Astrocyte (in vitro differentiated cells and primary cell): ENCODE measurements around the gene HTR3E. TPM values are rescaled to one million over a fixed set of nuclear protein-coding genes. Genes with fewer than 3 reads are reported as not detected.

Experiments used
- DNase-seq: peaks from one replicate; pipeline ENCODE4 v3.0.0-alpha.2; 2010; ENCODE audit warnings: low read depth
- FAIRE-seq: peaks from 2 replicates; lab custom pipeline; 2011; peaks lifted over from hg19 to GRCh38; lab: Jason Lieb, UNC
- H2AFZ ChIP-seq: 2 replicates; pipeline ENCODE4 v1.6.0; 2012; ENCODE audit warnings: low read depth, low read length, inconsistent platforms
- H3K27ac ChIP-seq: 2 replicates; pipeline ENCODE4 v1.5.1; 2011; ENCODE audit warnings: low read depth, low read length, inconsistent platforms
- H3K27me3 ChIP-seq: 2 replicates; pipeline ENCODE4 v1.6.0; 2011; ENCODE audit warnings: low read length, inconsistent platforms; ENCODE audit not compliant: insufficient read depth
- H3K36me3 ChIP-seq: 2 replicates; pipeline ENCODE4 v1.5.1; 2011; ENCODE audit warnings: low read length, inconsistent platforms; ENCODE audit not compliant: insufficient read depth
- H3K4me1 ChIP-seq: 2 replicates; pipeline ENCODE4 v1.5.1; 2011; ENCODE audit warnings: low read length, inconsistent platforms; ENCODE audit not compliant: insufficient read depth
- H3K4me2 ChIP-seq: 2 replicates; pipeline ENCODE4 v1.6.0; 2012; ENCODE audit warnings: low read length, inconsistent platforms
- H3K4me3 ChIP-seq: 2 replicates; pipeline ENCODE4 v1.5.1; 2011; ENCODE audit warnings: low read depth, mild to moderate bottlenecking, low read length, inconsistent platforms; ENCODE audit not compliant: insufficient read depth
- H3K79me2 ChIP-seq: 2 replicates; pipeline ENCODE4 v1.6.0; 2012; ENCODE audit warnings: mild to moderate bottlenecking, low read length, inconsistent platforms; ENCODE audit not compliant: insufficient read depth
- H3K9ac ChIP-seq: 2 replicates; pipeline ENCODE4 v1.6.0; 2012; ENCODE audit warnings: mild to moderate bottlenecking, low read length, inconsistent platforms
- H3K9me3 ChIP-seq: 2 replicates; pipeline ENCODE4 v1.5.1; 2012; ENCODE audit warnings: low read depth, mild to moderate bottlenecking, low read length, inconsistent platforms; ENCODE audit not compliant: insufficient read depth
- H4K20me1 ChIP-seq: 2 replicates; pipeline ENCODE4 v1.6.0; 2012; ENCODE audit warnings: low read length, inconsistent platforms; ENCODE audit not compliant: insufficient read depth
- H3K27ac Mint-ChIP-seq: one replicate; pipeline ENCODE4 v1.8.0; 2021; ENCODE audit warnings: mild to moderate bottlenecking, mixed read lengths; ENCODE audit not compliant: unreplicated experiment
- H3K27me3 Mint-ChIP-seq: one replicate; pipeline ENCODE4 v1.8.0; 2021; ENCODE audit warnings: low read depth, mixed read lengths; ENCODE audit not compliant: unreplicated experiment
- H3K36me3 Mint-ChIP-seq: one replicate; pipeline ENCODE4 v1.8.0; 2021; ENCODE audit warnings: low read depth, mixed read lengths; ENCODE audit not compliant: unreplicated experiment
- H3K4me1 Mint-ChIP-seq: one replicate; pipeline ENCODE4 v1.8.0; 2021; ENCODE audit warnings: low read depth, mixed read lengths; ENCODE audit not compliant: unreplicated experiment
- H3K4me3 Mint-ChIP-seq: one replicate; pipeline ENCODE4 v1.8.0; 2021; ENCODE audit warnings: mild to moderate bottlenecking, moderate library complexity, mixed read lengths; ENCODE audit not compliant: unreplicated experiment
- H3K9me3 Mint-ChIP-seq: one replicate; pipeline ENCODE4 v1.8.0; 2021; ENCODE audit warnings: mild to moderate bottlenecking, mixed read lengths; ENCODE audit not compliant: unreplicated experiment
- EZH2 ChIP-seq: IDR thresholded peaks from 2 replicates; pipeline ENCODE4 v1.6.1; 2012; ENCODE audit warnings: mild to moderate bottlenecking, low read length, inconsistent platforms; ENCODE audit not compliant: insufficient read depth
- total RNA-seq: library from RNA; stranded (reverse); gene quantifications from 2 replicates; pipeline ENCODE4 v1.2.1, GENCODE V29; 2021
- TF ChIP-seq, protein P1 (sequence below): IDR thresholded peaks from 2 replicates; pipeline ENCODE4 v1.5.1; 2011; ENCODE audit warnings: low read depth, mild to moderate bottlenecking, inconsistent platforms, low read length, moderate library complexity; ENCODE audit not compliant: insufficient read depth

Gene HTR3E
- total RNA-seq, 1 donor from 2014 or later = not detected

DNA sequence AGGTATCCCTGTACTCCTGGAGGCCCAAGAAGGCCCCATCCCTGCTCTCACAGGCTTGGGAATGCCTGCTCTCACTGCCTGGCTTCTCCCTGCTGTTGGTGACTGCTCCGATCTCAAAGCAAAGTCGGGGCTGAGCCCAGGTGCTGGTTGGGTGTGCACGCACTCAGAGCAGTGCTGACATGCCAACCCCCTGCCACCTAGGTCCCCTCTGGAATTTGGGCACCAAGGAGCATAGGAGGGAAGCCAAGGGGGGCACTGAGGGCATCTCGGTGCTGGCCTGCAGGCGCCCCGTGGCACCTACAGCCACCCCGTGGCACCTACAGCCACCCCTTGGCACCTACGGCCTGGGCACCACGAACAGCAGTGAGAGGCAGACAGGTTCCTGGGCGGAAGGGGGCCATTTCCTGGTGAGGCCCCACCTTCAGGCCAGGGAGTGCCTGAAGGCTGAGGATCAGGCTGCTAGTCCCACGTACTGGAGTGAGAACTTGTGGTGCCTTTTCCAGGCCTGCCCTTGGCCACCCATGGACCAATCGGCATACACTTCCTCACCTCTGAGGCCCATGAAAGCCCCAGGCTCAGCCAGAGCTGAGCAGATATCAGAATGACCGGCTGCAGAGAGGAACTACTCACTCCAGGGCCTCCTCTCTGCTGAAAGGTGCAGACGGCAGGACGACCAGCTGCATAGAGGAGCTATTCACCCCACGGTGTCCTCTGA is 15.6 kb upstream of the HTR3E start:
- DNase-seq = no peak
- H3K9ac ChIP-seq = no peak overlapping the region
- no peak overlapping the region for H2AFZ ChIP-seq
- no peaks in the 10 kb centered on the region for H3K4me1 ChIP-seq
- no peak for TF ChIP-seq EZH2
- TF ChIP-seq, protein P1, sequence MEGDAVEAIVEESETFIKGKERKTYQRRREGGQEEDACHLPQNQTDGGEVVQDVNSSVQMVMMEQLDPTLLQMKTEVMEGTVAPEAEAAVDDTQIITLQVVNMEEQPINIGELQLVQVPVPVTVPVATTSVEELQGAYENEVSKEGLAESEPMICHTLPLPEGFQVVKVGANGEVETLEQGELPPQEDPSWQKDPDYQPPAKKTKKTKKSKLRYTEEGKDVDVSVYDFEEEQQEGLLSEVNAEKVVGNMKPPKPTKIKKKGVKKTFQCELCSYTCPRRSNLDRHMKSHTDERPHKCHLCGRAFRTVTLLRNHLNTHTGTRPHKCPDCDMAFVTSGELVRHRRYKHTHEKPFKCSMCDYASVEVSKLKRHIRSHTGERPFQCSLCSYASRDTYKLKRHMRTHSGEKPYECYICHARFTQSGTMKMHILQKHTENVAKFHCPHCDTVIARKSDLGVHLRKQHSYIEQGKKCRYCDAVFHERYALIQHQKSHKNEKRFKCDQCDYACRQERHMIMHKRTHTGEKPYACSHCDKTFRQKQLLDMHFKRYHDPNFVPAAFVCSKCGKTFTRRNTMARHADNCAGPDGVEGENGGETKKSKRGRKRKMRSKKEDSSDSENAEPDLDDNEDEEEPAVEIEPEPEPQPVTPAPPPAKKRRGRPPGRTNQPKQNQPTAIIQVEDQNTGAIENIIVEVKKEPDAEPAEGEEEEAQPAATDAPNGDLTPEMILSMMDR = no peak
- no peaks in the 10 kb centered on the region for H3K79me2 ChIP-seq
- no peak overlapping the region for H3K4me3 ChIP-seq
- H3K27ac Mint-ChIP-seq = no peak overlapping the region
- no peak for FAIRE-seq
- H3K9me3 ChIP-seq = peaks cover 8% of the 10 kb centered on the region
- H3K36me3 Mint-ChIP-seq = no peaks in the 10 kb centered on the region
- no peak overlapping the region for H3K4me2 ChIP-seq
- H3K27ac ChIP-seq = no peak overlapping the region
- no peak overlapping the region for H3K4me3 Mint-ChIP-seq
- peaks cover 3% of the 10 kb centered on the region for H3K9me3 Mint-ChIP-seq
- H3K27me3 ChIP-seq = no peaks in the 10 kb centered on the region
- peaks cover 9% of the 10 kb centered on the region for H3K27me3 Mint-ChIP-seq
- peaks cover 5% of the 10 kb centered on the region for H3K4me1 Mint-ChIP-seq
- no peaks in the 10 kb centered on the region for H4K20me1 ChIP-seq
- no peaks in the 10 kb centered on the region for H3K36me3 ChIP-seq

DNA sequence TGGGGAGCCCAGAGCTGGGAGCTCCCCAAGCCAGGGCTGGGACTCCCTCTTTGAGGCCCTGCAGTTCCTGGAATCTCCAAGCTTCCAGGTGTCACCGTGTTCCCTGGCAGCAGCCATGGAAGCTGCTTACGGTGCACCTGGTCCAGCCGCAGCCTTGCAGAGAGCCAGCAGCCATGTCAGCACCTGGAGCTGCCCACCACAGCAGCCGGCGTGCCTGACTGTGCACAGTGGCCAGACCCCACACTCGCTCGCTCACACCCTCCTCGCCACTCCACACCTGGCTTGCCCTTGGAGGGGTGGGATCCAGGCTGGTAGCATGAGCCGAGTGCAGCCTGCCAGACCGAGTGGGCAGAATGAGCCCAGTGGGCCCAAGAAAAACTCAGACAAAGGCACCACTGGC is 14.8 kb upstream of the HTR3E start:
- Mint-ChIP-seq H3K4me3 (no peak overlapping the region), H3K4me1 (peaks cover 5% of the 10 kb centered on the region), H3K27ac (no peak overlapping the region), H3K27me3 (peaks cover 6% of the 10 kb centered on the region), H3K9me3 (peaks cover 3% of the 10 kb centered on the region), H3K36me3 (no peaks in the 10 kb centered on the region)
- DNase-seq = no peak
- H3K27me3 ChIP-seq = no peaks in the 10 kb centered on the region
- no peaks in the 10 kb centered on the region for H3K79me2 ChIP-seq
- H2AFZ ChIP-seq = no peak overlapping the region
- no peak for TF ChIP-seq EZH2
- TF ChIP-seq, protein P1 = no peak
- no peaks in the 10 kb centered on the region for H3K4me1 ChIP-seq
- no peak for FAIRE-seq
- no peak overlapping the region for H3K4me2 ChIP-seq
- no peak overlapping the region for H3K9ac ChIP-seq
- H3K4me3 ChIP-seq = no peak overlapping the region
- no peaks in the 10 kb centered on the region for H4K20me1 ChIP-seq
- no peak overlapping the region for H3K27ac ChIP-seq
- no peaks in the 10 kb centered on the region for H3K36me3 ChIP-seq
- H3K9me3 ChIP-seq = peaks cover 8% of the 10 kb centered on the region

DNA sequence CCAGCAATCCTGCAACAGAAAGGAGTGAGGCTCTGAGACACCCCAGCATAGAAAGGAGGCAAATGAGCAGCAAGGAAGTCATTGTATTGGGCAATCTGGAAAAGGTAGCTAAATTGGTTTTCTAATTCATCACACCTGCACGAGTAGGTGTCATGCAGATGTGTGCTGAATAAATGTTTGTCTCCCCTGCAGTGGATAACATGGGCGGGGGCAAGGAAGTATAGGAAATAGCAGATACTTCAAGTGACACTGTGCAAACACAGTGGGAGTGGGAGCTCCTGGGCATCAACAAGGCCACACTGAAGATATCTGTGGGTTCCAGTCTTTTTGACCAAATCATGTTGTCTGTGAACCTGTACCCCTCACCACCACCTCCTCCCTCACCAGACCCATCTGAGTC is 14.4 kb upstream of the HTR3E start:
- H3K27ac Mint-ChIP-seq = no peak overlapping the region

More for the DNA sequence above, 14.4 kb upstream of the HTR3E start:
- Histone ChIP-seq H4K20me1 (no peaks in the 10 kb centered on the region), H3K27ac (no peak overlapping the region), H2AFZ (no peak overlapping the region), H3K4me3 (no peak overlapping the region), H3K36me3 (no peaks in the 10 kb centered on the region), H3K9ac (no peak overlapping the region), H3K9me3 (peaks cover 8% of the 10 kb centered on the region), H3K4me2 (no peak overlapping the region), H3K4me1 (no peaks in the 10 kb centered on the region), H3K79me2 (no peaks in the 10 kb centered on the region), H3K27me3 (no peaks in the 10 kb centered on the region)
- TF ChIP-seq, protein P1 = no peak
- TF ChIP-seq EZH2 = no peak
- FAIRE-seq = no peak
- no peaks in the 10 kb centered on the region for H3K36me3 Mint-ChIP-seq
- H3K4me3 Mint-ChIP-seq = no peak overlapping the region
- H3K27me3 Mint-ChIP-seq = peaks cover 2% of the 10 kb centered on the region
- H3K4me1 Mint-ChIP-seq = peaks cover 5% of the 10 kb centered on the region
- DNase-seq = no peak
- peaks cover 2% of the 10 kb centered on the region for H3K9me3 Mint-ChIP-seq
